Stimulated activated naive B cell treated with anti-CD40 and anti-IgM and Interleukin-4, amounts not matched to agents 10 μg/mL and 1 μg/mL and 100 μg/mL, for 72 hours (primary cell): ENCODE measurements around the gene STEAP4.
"Not testable (repeated sequence)": the region's sequence is repeated elsewhere in the genome, so short reads cannot be mapped to it uniquely, and the experiment has no call there.

Source experiments
- ATAC-seq, 2 donors: fragments of 150-1000 bp; cut with Tn5 transposase; replicated peaks; 2 replicates each; pipeline ENCODE4 v1.10.0; 2021; ENCODE audit warnings: moderate library complexity in 1 of 2
- DNase-seq: peaks from one replicate; pipeline ENCODE4 v3.0.0; 2021
- H3K27ac Mint-ChIP-seq: one replicate; pipeline ENCODE4 v1.8.0; 2022; ENCODE audit warnings: mild to moderate bottlenecking, mixed read lengths
- H3K27me3 Mint-ChIP-seq, 2 donors: one replicate each; pipeline ENCODE4 v1.8.0; 2022; ENCODE audit warnings: mixed read lengths in 2 of 2
- H3K36me3 Mint-ChIP-seq, 2 donors: one replicate each; pipeline ENCODE4 v1.8.0; 2022; ENCODE audit warnings: mixed read lengths in 2 of 2, mild to moderate bottlenecking in 1 of 2
- H3K4me1 Mint-ChIP-seq, 2 donors: one replicate each; pipeline ENCODE4 v1.8.0; 2022; ENCODE audit warnings: mixed read lengths in 2 of 2, mild to moderate bottlenecking in 1 of 2
- H3K4me3 Mint-ChIP-seq, 2 donors: one replicate each; pipeline ENCODE4 v1.8.0; 2022; ENCODE audit warnings: mild to moderate bottlenecking in 2 of 2, mixed read lengths in 2 of 2, moderate library complexity in 1 of 2
- H3K9me3 Mint-ChIP-seq, 2 donors: one replicate each; pipeline ENCODE4 v1.8.0; 2022; ENCODE audit warnings: mixed read lengths in 2 of 2, mild to moderate bottlenecking in 1 of 2

The STEAP4 gene

DNA sequence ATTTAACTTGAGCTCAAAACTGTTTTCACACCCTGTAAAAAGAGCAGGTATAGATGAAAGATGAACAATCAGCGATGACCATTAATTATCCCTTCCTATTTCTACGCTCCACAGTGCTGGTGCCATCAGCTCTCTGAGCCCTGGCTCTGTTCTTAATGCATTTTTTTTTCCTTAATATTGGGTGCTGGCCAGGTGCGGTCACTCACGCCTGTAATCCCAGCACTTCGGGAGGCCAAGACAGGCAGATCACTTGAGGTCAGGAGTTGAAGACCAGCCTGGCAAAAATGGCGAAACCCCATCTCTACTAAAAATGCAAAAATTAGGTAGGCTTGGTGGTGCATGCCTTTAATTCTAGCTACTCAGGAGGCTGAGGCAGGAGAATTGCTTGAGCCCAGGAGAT lies 4.2 kb downstream of the STEAP4 start:
- Mint-ChIP-seq H3K36me3 (no peaks in the 10 kb centered on the region), H3K27ac (no peak overlapping the region), H3K27me3 (peaks cover 24 to 34% of the 10 kb centered on the region in 2 donors), H3K4me3 (no peak overlapping the region), H3K9me3 (no peaks in the 10 kb centered on the region), H3K4me1 (peaks cover 2 to 6% of the 10 kb centered on the region in 2 donors)
- no peak for DNase-seq
- no peak for ATAC-seq

DNA sequence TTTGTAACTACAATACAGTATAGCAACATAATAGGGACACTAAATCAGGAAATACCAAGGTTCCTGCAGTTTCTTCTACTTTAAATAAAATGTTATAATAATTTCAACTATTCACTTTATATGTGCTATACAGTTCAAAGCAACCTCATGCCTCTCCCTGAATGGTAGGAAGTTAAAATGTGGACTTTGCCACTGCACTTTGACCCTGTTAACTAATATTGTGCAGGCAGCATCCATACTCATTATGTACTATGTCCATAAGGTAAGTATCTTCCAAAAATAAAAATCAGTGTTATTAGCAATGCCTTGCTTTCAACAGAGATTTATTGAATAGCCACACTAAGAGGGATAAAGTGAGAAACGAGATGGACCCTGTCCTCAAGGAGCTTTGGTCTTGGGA lies 4.8 kb downstream of the STEAP4 start:
- ATAC-seq = no peak
- Mint-ChIP-seq H3K4me1 (peaks cover 2 to 6% of the 10 kb centered on the region in 2 donors), H3K27me3 (peaks cover 20 to 29% of the 10 kb centered on the region in 2 donors), H3K27ac (no peak overlapping the region), H3K36me3 (no peaks in the 10 kb centered on the region), H3K4me3 (no peak overlapping the region), H3K9me3 (no peaks in the 10 kb centered on the region)
- DNase-seq = no peak

DNA sequence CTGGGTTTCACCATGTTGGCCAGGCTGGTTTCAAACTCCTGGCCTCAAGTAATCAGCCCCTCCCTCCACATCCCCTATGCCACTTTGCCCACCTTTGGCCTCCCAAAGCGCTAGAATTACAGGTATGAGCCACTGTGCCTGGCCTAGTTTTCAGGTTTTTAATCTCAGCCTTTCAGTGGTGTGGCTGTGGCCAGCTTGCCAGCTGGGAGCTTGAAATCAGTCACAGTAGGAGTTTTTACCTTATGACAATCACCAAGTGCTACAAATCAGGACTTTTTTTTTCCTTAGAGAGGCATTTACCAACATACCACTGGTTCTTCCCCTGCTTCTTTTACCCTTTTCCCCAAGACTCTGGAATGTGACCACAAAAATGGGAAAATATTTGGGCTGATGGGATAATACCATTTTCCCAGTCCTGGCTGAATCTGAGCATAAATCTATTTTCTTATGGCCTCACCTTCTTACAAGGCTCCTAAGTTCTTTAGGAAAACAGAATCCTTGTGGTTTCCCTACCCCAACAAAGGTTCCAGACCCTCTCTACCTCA lies 6.2 kb downstream of the STEAP4 start:
- Mint-ChIP-seq H3K27me3 (peaks cover 11 to 16% of the 10 kb centered on the region in 2 donors), H3K27ac (no peak overlapping the region), H3K9me3 (no peaks in the 10 kb centered on the region), H3K36me3 (no peaks in the 10 kb centered on the region), H3K4me3 (no peak overlapping the region), H3K4me1 (no peaks in the 10 kb centered on the region)
- DNase-seq (no peak), ATAC-seq (no peak)

DNA sequence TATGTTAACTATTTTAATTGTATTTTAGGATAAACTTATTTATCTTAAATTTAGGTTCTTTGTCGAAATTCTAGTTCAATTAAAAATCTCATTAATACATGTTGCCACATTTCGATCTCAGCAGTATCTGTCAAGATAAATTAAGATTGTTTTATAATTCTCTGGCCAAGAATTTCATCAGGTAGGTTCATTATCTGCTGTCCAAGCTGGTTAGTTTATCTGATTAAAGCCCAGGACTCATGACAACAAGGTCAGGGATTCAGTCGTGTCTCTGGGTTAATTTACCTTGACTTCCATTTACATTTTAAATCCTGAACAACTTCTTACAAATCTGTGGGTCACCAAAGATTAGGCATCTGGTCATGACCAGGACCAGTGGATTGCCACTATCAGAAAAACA lies 7.6 kb downstream of the STEAP4 start:
- DNase-seq (no peak), ATAC-seq (no peak)
- H3K27me3 Mint-ChIP-seq = peaks cover 11 to 16% of the 10 kb centered on the region in 2 donors
- no peaks in the 10 kb centered on the region for H3K9me3 Mint-ChIP-seq
- H3K4me1 Mint-ChIP-seq = no peaks in the 10 kb centered on the region
- H3K4me3 Mint-ChIP-seq = no peak overlapping the region
- no peaks in the 10 kb centered on the region for H3K36me3 Mint-ChIP-seq
- no peak overlapping the region for H3K27ac Mint-ChIP-seq

DNA sequence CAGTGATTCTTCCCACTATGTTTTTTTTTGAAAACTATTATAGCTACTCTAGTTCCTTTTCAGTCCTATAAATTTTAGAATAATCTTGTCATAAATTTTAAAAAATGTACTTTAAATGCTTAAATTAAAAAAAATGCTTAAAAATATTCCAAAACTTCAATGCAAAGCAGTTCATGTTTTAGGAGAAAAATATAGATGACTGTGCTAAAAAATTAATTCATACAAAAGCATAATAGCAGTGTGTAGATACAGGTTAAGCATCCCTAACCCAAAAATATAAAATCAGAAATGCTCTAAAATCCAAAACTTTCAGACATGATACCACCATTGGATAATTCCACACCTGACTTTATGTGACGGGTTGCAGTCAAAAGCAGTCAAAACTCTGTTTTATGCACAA lies 12.8 kb downstream of the STEAP4 start:
- H3K27me3 Mint-ChIP-seq = no peaks in the 10 kb centered on the region
- no peak overlapping the region for H3K27ac Mint-ChIP-seq
- DNase-seq (no peak), ATAC-seq (no peak)
- no peaks in the 10 kb centered on the region for H3K9me3 Mint-ChIP-seq
- H3K36me3 Mint-ChIP-seq = no peaks in the 10 kb centered on the region
- no peaks in the 10 kb centered on the region for H3K4me1 Mint-ChIP-seq
- H3K4me3 Mint-ChIP-seq = no peak overlapping the region

DNA sequence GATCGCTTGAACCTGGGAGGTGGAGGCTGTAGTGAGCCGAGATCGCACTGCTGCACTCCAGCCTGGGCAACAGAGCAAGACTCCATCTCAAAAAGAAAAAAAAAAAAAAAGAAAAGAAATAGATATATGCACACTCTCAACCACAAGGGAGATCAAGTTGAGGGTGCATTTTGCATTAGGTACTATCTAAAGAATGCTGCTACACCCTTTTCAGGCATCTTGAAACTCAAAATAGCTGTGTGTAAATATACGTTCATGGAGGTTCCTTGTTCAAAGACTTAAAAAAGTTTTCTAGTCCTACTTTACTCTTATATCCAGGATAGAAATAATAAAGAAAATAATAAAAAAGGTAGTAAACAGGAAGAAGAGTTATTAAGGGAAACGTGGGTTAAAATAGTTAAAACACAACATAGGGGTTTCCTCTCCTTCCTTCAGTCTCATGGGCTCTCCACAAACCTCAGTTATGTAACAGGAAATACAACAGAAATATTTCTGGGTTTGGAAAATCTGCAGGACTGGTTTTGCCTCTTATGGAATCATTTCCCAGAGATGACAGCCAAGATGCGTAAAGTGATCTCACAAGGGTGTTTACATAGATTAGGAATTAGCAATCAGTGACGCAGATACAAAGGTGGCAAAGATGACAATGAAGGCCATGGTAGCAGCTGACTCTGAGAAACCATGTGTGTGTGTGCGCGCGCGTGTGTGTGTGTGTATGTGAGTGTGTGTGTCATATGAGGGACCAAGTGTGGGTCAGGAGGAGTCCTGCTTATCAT lies 15.1 kb downstream of the STEAP4 start:
- Mint-ChIP-seq H3K27ac (no peak overlapping the region), H3K27me3 (no peaks in the 10 kb centered on the region), H3K36me3 (no peaks in the 10 kb centered on the region), H3K9me3 (peaks cover 0 to 2% of the 10 kb centered on the region in 2 donors), H3K4me1 (no peaks in the 10 kb centered on the region), H3K4me3 (no peak overlapping the region)
- DNase-seq (no peak), ATAC-seq (no peak)

GRCh38 chr7:88290491-88290890 lies 16.2 kb downstream of the STEAP4 start:
- Mint-ChIP-seq H3K4me3 (no peak overlapping the region), H3K27me3 (no peaks in the 10 kb centered on the region), H3K9me3 (peaks cover 0 to 2% of the 10 kb centered on the region in 2 donors), H3K36me3 (no peaks in the 10 kb centered on the region), H3K27ac (no peak overlapping the region), H3K4me1 (no peaks in the 10 kb centered on the region)
- DNase-seq = no peak
- no peak for ATAC-seq

- peaks cover 0 to 2% of the 10 kb centered on the region in 2 donors for H3K9me3 Mint-ChIP-seq
- no peak overlapping the region for H3K4me3 Mint-ChIP-seq
- no peaks in the 10 kb centered on the region for H3K36me3 Mint-ChIP-seq
- H3K27me3 Mint-ChIP-seq = no peaks in the 10 kb centered on the region
- H3K4me1 Mint-ChIP-seq = no peaks in the 10 kb centered on the region
- no peak overlapping the region for H3K27ac Mint-ChIP-seq
- DNase-seq = no peak
- no peak for ATAC-seq
Measured at GRCh38 chr7:88289564-88290025, 17.1 kb downstream of the STEAP4 start.

DNA sequence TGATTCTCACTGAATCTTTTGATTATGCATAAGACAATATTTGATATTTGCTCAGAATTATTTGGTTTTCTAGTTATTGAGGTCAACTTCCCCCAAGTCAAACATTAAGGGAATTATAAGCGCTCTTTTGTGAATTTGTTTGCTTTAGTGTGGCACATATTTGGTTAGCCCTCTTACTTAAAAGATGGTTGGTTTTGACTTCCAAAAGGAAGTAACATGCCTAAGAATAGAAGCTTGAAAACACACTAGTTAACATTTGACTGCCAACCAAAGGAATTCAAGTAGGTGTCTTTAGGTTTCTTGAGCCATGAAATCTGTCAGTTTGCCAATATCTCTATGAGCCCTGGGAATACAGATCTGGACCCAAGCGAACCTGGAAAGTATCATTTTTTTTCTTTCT lies 24.9 kb downstream of the STEAP4 start:
- ATAC-seq (no peak), DNase-seq (no peak)
- no peak overlapping the region for H3K4me3 Mint-ChIP-seq
- H3K9me3 Mint-ChIP-seq = no peaks in the 10 kb centered on the region
- H3K27ac Mint-ChIP-seq = no peak overlapping the region
- H3K36me3 Mint-ChIP-seq = no peaks in the 10 kb centered on the region
- no peaks in the 10 kb centered on the region for H3K27me3 Mint-ChIP-seq
- H3K4me1 Mint-ChIP-seq = no peaks in the 10 kb centered on the region

- Mint-ChIP-seq H3K36me3 (no peaks in the 10 kb centered on the region), H3K4me3 (no peak overlapping the region), H3K4me1 (no peaks in the 10 kb centered on the region), H3K27ac (no peak overlapping the region), H3K9me3 (no peaks in the 10 kb centered on the region), H3K27me3 (no peaks in the 10 kb centered on the region)
- DNase-seq (no peak), ATAC-seq (no peak)
Measured at GRCh38 chr7:88280801-88281200, 25.9 kb downstream of the STEAP4 start.

- H3K27me3 Mint-ChIP-seq = no peaks in the 10 kb centered on the region
- DNase-seq = no peak
- no peak overlapping the region for H3K27ac Mint-ChIP-seq
- H3K9me3 Mint-ChIP-seq = no peaks in the 10 kb centered on the region
- ATAC-seq = no peak
- H3K4me1 Mint-ChIP-seq = no peaks in the 10 kb centered on the region
- H3K36me3 Mint-ChIP-seq = no peaks in the 10 kb centered on the region
- no peak overlapping the region for H3K4me3 Mint-ChIP-seq
Measured at GRCh38 chr7:88279323-88279722, 27.4 kb downstream of the STEAP4 start.

DNA sequence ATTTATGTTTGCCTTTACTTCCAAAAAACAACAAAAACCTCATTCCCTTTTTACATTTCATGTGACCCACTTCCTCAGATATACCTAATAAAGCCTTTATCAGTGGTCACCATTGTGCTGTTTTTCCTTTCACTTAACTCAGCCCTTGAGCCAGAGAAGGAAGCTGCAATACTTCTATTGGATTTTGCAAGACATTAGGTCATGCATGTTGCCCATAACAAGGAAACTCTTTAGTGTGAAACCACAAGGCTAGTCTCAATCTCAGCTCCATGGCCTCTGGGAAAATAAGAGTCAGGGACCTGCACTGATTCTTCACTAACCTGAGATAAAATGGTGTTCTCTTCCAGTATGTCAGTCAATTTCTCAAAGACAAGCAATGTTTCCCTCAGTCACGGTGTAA lies 27.8 kb downstream of the STEAP4 start:
- no peak overlapping the region for H3K4me3 Mint-ChIP-seq
- no peaks in the 10 kb centered on the region for H3K27me3 Mint-ChIP-seq
- ATAC-seq = no peak
- no peaks in the 10 kb centered on the region for H3K9me3 Mint-ChIP-seq
- no peaks in the 10 kb centered on the region for H3K4me1 Mint-ChIP-seq
- DNase-seq = no peak
- H3K36me3 Mint-ChIP-seq = no peaks in the 10 kb centered on the region
- no peak overlapping the region for H3K27ac Mint-ChIP-seq

GRCh38 chr7:88276605-88277153 lies 30.0 kb downstream of the STEAP4 start:
- H3K36me3 Mint-ChIP-seq = no peaks in the 10 kb centered on the region
- ATAC-seq (no peak), DNase-seq (no peak)
- no peaks in the 10 kb centered on the region for H3K27me3 Mint-ChIP-seq
- H3K4me1 Mint-ChIP-seq = no peaks in the 10 kb centered on the region
- H3K4me3 Mint-ChIP-seq = no peak overlapping the region
- H3K27ac Mint-ChIP-seq = no peak overlapping the region
- no peaks in the 10 kb centered on the region for H3K9me3 Mint-ChIP-seq

GRCh38 chr7:88274856-88275255 lies 31.8 kb downstream of the STEAP4 start:
- not testable (repeated sequence) for H3K27ac Mint-ChIP-seq, H3K27me3 Mint-ChIP-seq, H3K4me1 Mint-ChIP-seq, H3K36me3 Mint-ChIP-seq, H3K9me3 Mint-ChIP-seq, H3K4me3 Mint-ChIP-seq, DNase-seq, ATAC-seq

GRCh38 chr7:88269586-88269985 lies 37.1 kb downstream of the STEAP4 start:
- no peaks in the 10 kb centered on the region for H3K36me3 Mint-ChIP-seq
- no peak for DNase-seq
- H3K27ac Mint-ChIP-seq = no peak overlapping the region
- no peaks in the 10 kb centered on the region for H3K27me3 Mint-ChIP-seq
- H3K4me1 Mint-ChIP-seq = no peaks in the 10 kb centered on the region
- no peak for ATAC-seq
- peaks cover 0 to 4% of the 10 kb centered on the region in 2 donors for H3K9me3 Mint-ChIP-seq
- no peak overlapping the region for H3K4me3 Mint-ChIP-seq
